ENCODE data around the gene TENM3.

Gene TENM3

GRCh38 chr4:182699201-182699600, 456.0 kb downstream of the TENM3 start:
- no peak for DNase-seq
- Histone ChIP-seq H3K9me2 (replicated peaks; ENCODE audit: insufficient read depth, low read length) (no peaks in the 10 kb centered on the region), H4K20me1 (ENCODE audit: insufficient read depth, low read length) (no peaks in the 10 kb centered on the region), H3K9me3 (replicated peaks; ENCODE audit: insufficient read depth, low read length) (no peaks in the 10 kb centered on the region), H3K27ac (ENCODE audit: low read length) (no peak overlapping the region), H3K4me3 (ENCODE audit: low read length) (no peak overlapping the region), H3K4me1 (ENCODE audit: low read length) (no peaks in the 10 kb centered on the region), H2AFZ (ENCODE audit: low read length) (no peak overlapping the region), H3K4me2 (ENCODE audit: low read depth, low read length) (no peak overlapping the region), H3K27me3 (replicated peaks; ENCODE audit: insufficient read depth, low read length) (no peaks in the 10 kb centered on the region), H3K36me3 (replicated peaks; ENCODE audit: insufficient read depth, low read length) (no peaks in the 10 kb centered on the region), H3K79me2 (ENCODE audit: low read length) (no peaks in the 10 kb centered on the region), H3F3A (ENCODE audit: insufficient read depth, low read length) (no peaks in the 10 kb centered on the region), H3K9ac (ENCODE audit: low read length) (no peak overlapping the region)
- TF ChIP-seq EZH2 (optimal IDR thresholded peaks at IDR 0.05; ENCODE audit: low read depth, low read length) (no peak), EZH2phosphoT487 (IDR thresholded peaks at IDR 0.05; ENCODE audit: low read length) (no peak), CTCF (IDR thresholded peaks at IDR 0.05; ENCODE audit: low read length) (no peak)

- H3K27ac ChIP-seq (ENCODE audit: low read length): no peak overlapping the region
- TF ChIP-seq CTCF (IDR thresholded peaks at IDR 0.05; ENCODE audit: low read length) (no peak), EZH2phosphoT487 (IDR thresholded peaks at IDR 0.05; ENCODE audit: low read length) (no peak), EZH2 (optimal IDR thresholded peaks at IDR 0.05; ENCODE audit: low read depth, low read length) (no peak)
- H3F3A ChIP-seq (ENCODE audit: insufficient read depth, low read length): no peaks in the 10 kb centered on the region
- H3K36me3 ChIP-seq (replicated peaks; ENCODE audit: insufficient read depth, low read length): no peaks in the 10 kb centered on the region
- no peak for DNase-seq
- H3K9ac ChIP-seq (ENCODE audit: low read length): no peak overlapping the region
- H3K79me2 ChIP-seq (ENCODE audit: low read length): no peaks in the 10 kb centered on the region
- H3K9me3 ChIP-seq (replicated peaks; ENCODE audit: insufficient read depth, low read length): no peaks in the 10 kb centered on the region
- no peak overlapping the region for H3K4me3 ChIP-seq (ENCODE audit: low read length)
- H3K27me3 ChIP-seq (replicated peaks; ENCODE audit: insufficient read depth, low read length): no peaks in the 10 kb centered on the region
- no peaks in the 10 kb centered on the region for H3K9me2 ChIP-seq (replicated peaks; ENCODE audit: insufficient read depth, low read length)
- H3K4me2 ChIP-seq (ENCODE audit: low read depth, low read length): no peak overlapping the region
- no peak overlapping the region for H2AFZ ChIP-seq (ENCODE audit: low read length)
- no peaks in the 10 kb centered on the region for H3K4me1 ChIP-seq (ENCODE audit: low read length)
- H4K20me1 ChIP-seq (ENCODE audit: insufficient read depth, low read length): no peaks in the 10 kb centered on the region
Measured at GRCh38 chr4:182699795-182700194, 456.6 kb downstream of the TENM3 start.

GRCh38 chr4:182700362-182701160, 457.4 kb downstream of the TENM3 start:
- Histone ChIP-seq H2AFZ (ENCODE audit: low read length) (no peak overlapping the region), H4K20me1 (ENCODE audit: insufficient read depth, low read length) (no peaks in the 10 kb centered on the region), H3K27me3 (replicated peaks; ENCODE audit: insufficient read depth, low read length) (no peaks in the 10 kb centered on the region), H3K9me3 (replicated peaks; ENCODE audit: insufficient read depth, low read length) (no peaks in the 10 kb centered on the region), H3K79me2 (ENCODE audit: low read length) (no peaks in the 10 kb centered on the region), H3K4me1 (ENCODE audit: low read length) (no peaks in the 10 kb centered on the region), H3K27ac (ENCODE audit: low read length) (no peak overlapping the region), H3F3A (ENCODE audit: insufficient read depth, low read length) (no peaks in the 10 kb centered on the region), H3K4me3 (ENCODE audit: low read length) (no peak overlapping the region), H3K36me3 (replicated peaks; ENCODE audit: insufficient read depth, low read length) (no peaks in the 10 kb centered on the region), H3K9me2 (replicated peaks; ENCODE audit: insufficient read depth, low read length) (no peaks in the 10 kb centered on the region), H3K4me2 (ENCODE audit: low read depth, low read length) (no peak overlapping the region), H3K9ac (ENCODE audit: low read length) (no peak overlapping the region)
- TF ChIP-seq EZH2 (optimal IDR thresholded peaks at IDR 0.05; ENCODE audit: low read depth, low read length) (no peak), CTCF (IDR thresholded peaks at IDR 0.05; ENCODE audit: low read length) (no peak), EZH2phosphoT487 (IDR thresholded peaks at IDR 0.05; ENCODE audit: low read length) (no peak)
- DNase-seq: no peak

All from MM.1S (cell line).